WTC11 (cell line): ENCODE results near the gene CTNND2. TPM values are rescaled to one million over a fixed set of nuclear protein-coding genes. Genes with fewer than 3 reads are reported as not detected.

ENCODE experiments used
- ATAC-seq: fragments of 200-7000 bp; cut with Tn5 transposase; 2 replicates; pipeline ENCODE4 v1.10.0; 2021; ENCODE audit warnings: mild to moderate bottlenecking, moderate library complexity
- CTCF ChIA-PET: fragments of 300-600 bp; sonication (Branson Sonifier 250); formaldehyde crosslinking; loops from one replicate; lab custom pipeline; 2021; ENCODE audit warnings: antibody characterized with exemption; lab: Charles Lee
- POLR2A ChIA-PET: fragments of 350-600 bp; sonication (Branson Sonifier 250); formaldehyde crosslinking; loops from one replicate; lab custom pipeline; 2021; ENCODE audit warnings: antibody characterized with exemption; lab: Charles Lee
- DNase-seq: peaks from one replicate; pipeline ENCODE4 v3.0.0; 2021; ENCODE audit warnings: low spot score
- H3K27ac Mint-ChIP-seq: 2 replicates; pipeline ENCODE4 v1.8.0; 2021; ENCODE audit warnings: mixed read lengths
- H3K27me3 Mint-ChIP-seq: 2 replicates; pipeline ENCODE4 v1.8.0; 2021; ENCODE audit warnings: low read depth, mild to moderate bottlenecking, moderate library complexity, mixed read lengths
- H3K36me3 Mint-ChIP-seq: 2 replicates; pipeline ENCODE4 v1.8.0; 2021; ENCODE audit warnings: mixed read lengths
- H3K4me1 Mint-ChIP-seq: 2 replicates; pipeline ENCODE4 v1.8.0; 2022; ENCODE audit warnings: mixed read lengths
- H3K4me3 Mint-ChIP-seq: 2 replicates; pipeline ENCODE4 v1.8.0; 2021; ENCODE audit warnings: mild to moderate bottlenecking, moderate library complexity, mixed read lengths
- H3K9me3 Mint-ChIP-seq: 2 replicates; pipeline ENCODE4 v1.8.0; 2021; ENCODE audit warnings: mixed read lengths
- ARID4B ChIP-seq: sonication (generic); formaldehyde crosslinking; IDR thresholded peaks from 2 replicates; pipeline ENCODE4 v1.8.0; 2023; ENCODE audit warnings: missing genetic modification reagents, mild to moderate bottlenecking, borderline replicate concordance
- CREB1 ChIP-seq: sonication (generic); formaldehyde crosslinking; IDR thresholded peaks from 2 replicates; pipeline ENCODE4 v1.8.0; 2023; ENCODE audit warnings: mild to moderate bottlenecking, missing genetic modification reagents
- CREM ChIP-seq: sonication (generic); formaldehyde crosslinking; IDR thresholded peaks from 2 replicates; pipeline ENCODE4 v1.8.1; 2022; ENCODE audit warnings: mild to moderate bottlenecking, missing genetic modification reagents, moderate library complexity
- CTCF ChIP-seq: fragments of 200-600 bp; IDR thresholded peaks from 2 replicates; pipeline ENCODE4 v1.8.0; 2022; ENCODE audit warnings: antibody characterized with exemption
- ELF4 ChIP-seq: sonication (generic); formaldehyde crosslinking; IDR thresholded peaks from 2 replicates; pipeline ENCODE4 v1.8.1; 2022; ENCODE audit warnings: low read depth, mild to moderate bottlenecking, moderate library complexity, missing genetic modification reagents
- ERG ChIP-seq: fragments of 250-450 bp; sonication (Bioruptor Pico); IDR thresholded peaks from 2 replicates; pipeline ENCODE4 v1.8.0; 2021; ENCODE audit warnings: mild to moderate bottlenecking
- ESRRA ChIP-seq: sonication (generic); formaldehyde crosslinking; IDR thresholded peaks from 2 replicates; pipeline ENCODE4 v1.8.1; 2022; ENCODE audit warnings: mild to moderate bottlenecking, missing genetic modification reagents, borderline replicate concordance
- GRHL2 ChIP-seq: fragments of 250-450 bp; sonication (Bioruptor Pico); IDR thresholded peaks from 2 replicates; pipeline ENCODE4 v1.8.0; 2022; ENCODE audit warnings: mild to moderate bottlenecking, moderate library complexity; ENCODE audit not compliant: insufficient replicate concordance, severe bottlenecking
- GTF2I ChIP-seq: fragments of 250-450 bp; sonication (Bioruptor Pico); conservative IDR thresholded peaks from 2 replicates; pipeline ENCODE4 v1.4.0; 2021; ENCODE audit warnings: mild to moderate bottlenecking
- IRF1 ChIP-seq: sonication (generic); formaldehyde crosslinking; IDR thresholded peaks from 2 replicates; pipeline ENCODE4 v1.8.0; 2023; ENCODE audit warnings: missing genetic modification reagents
- JUN ChIP-seq: sonication (generic); formaldehyde crosslinking; IDR thresholded peaks from 2 replicates; pipeline ENCODE4 v1.8.0; 2023; ENCODE audit warnings: mild to moderate bottlenecking, missing genetic modification reagents
- MAX ChIP-seq: sonication (generic); formaldehyde crosslinking; IDR thresholded peaks from 2 replicates; pipeline ENCODE4 v1.8.0; 2022; ENCODE audit warnings: mild to moderate bottlenecking, missing genetic modification reagents
- PREB ChIP-seq: sonication (generic); formaldehyde crosslinking; IDR thresholded peaks from 2 replicates; pipeline ENCODE4 v1.8.1; 2022; ENCODE audit warnings: mild to moderate bottlenecking, missing genetic modification reagents, moderate library complexity, borderline replicate concordance
- PRRX2 ChIP-seq: fragments of 250-450 bp; sonication (Bioruptor Pico); IDR thresholded peaks from 2 replicates; pipeline ENCODE4 v1.8.0; 2021; ENCODE audit warnings: mild to moderate bottlenecking
- TCF7 ChIP-seq: sonication (generic); formaldehyde crosslinking; IDR thresholded peaks from 2 replicates; pipeline ENCODE4 v1.8.0; 2022; ENCODE audit warnings: mild to moderate bottlenecking, low read depth, missing genetic modification reagents, moderate library complexity
- TEAD1 ChIP-seq: sonication (generic); formaldehyde crosslinking; IDR thresholded peaks from 2 replicates; pipeline ENCODE4 v1.8.0; 2022; ENCODE audit warnings: mild to moderate bottlenecking, missing genetic modification reagents
- ZBTB21 ChIP-seq: sonication (generic); formaldehyde crosslinking; IDR thresholded peaks from 2 replicates; pipeline ENCODE4 v1.8.1; 2023; ENCODE audit warnings: mild to moderate bottlenecking, missing genetic modification reagents, borderline replicate concordance
- ZBTB43 ChIP-seq: sonication (generic); formaldehyde crosslinking; IDR thresholded peaks from 2 replicates; pipeline ENCODE4 v1.8.1; 2023; ENCODE audit warnings: mild to moderate bottlenecking, missing genetic modification reagents
- ZNF416 ChIP-seq: fragments of 250-450 bp; sonication (Bioruptor Pico); IDR thresholded peaks from 2 replicates; pipeline ENCODE4 v1.9.0; 2021; ENCODE audit warnings: mild to moderate bottlenecking, inconsistent platforms
- ZNF423 ChIP-seq: fragments of 250-450 bp; sonication (Bioruptor Pico); IDR thresholded peaks from 2 replicates; pipeline ENCODE4 v2.1.2; 2022; ENCODE audit warnings: mild to moderate bottlenecking, moderate library complexity
- ZNF532 ChIP-seq: fragments of 250-450 bp; sonication (Bioruptor Pico); IDR thresholded peaks from 2 replicates; pipeline ENCODE4 v1.9.0; 2021; ENCODE audit warnings: mild to moderate bottlenecking, borderline replicate concordance
- total RNA-seq: library from RNA; stranded (reverse); gene quantifications from 3 replicates; pipeline ENCODE4 v1.2.3, GENCODE V29; 2021

Gene CTNND2
- total RNA-seq, 1 experiment from 2014 or later, result 11.9 TPM

GRCh38 chr5:11869203-11869602, 35.0 kb downstream of the CTNND2 start (continued):
- TF ChIP-seq TCF7 (CRISPR knock-in tag), result no peak
- TF ChIP-seq ARID4B (CRISPR knock-in tag), result no peak
- no peak for TF ChIP-seq CREM (CRISPR knock-in tag)
- no peak for TF ChIP-seq ZNF416 (CRISPR knock-in tag)
- TF ChIP-seq JUN (CRISPR knock-in tag), result no peak

- CTCF ChIA-PET, result no interaction called here
- no peak for TF ChIP-seq ZBTB21 (CRISPR knock-in tag)
- no peak for TF ChIP-seq ERG (CRISPR knock-in tag)
- no peak for TF ChIP-seq GRHL2 (CRISPR knock-in tag)
- TF ChIP-seq ZNF423 (CRISPR knock-in tag), result no peak
- TF ChIP-seq ZBTB43 (CRISPR knock-in tag), result no peak
- TF ChIP-seq TEAD1 (CRISPR knock-in tag), result no peak
- TF ChIP-seq PRRX2 (CRISPR knock-in tag), result no peak
- TF ChIP-seq PREB (CRISPR knock-in tag), result no peak
- TF ChIP-seq IRF1 (CRISPR knock-in tag), result no peak
- TF ChIP-seq GTF2I (CRISPR knock-in tag), result no peak
- TF ChIP-seq ZNF532 (CRISPR knock-in tag), result no peak
- TF ChIP-seq ESRRA (CRISPR knock-in tag), result no peak
- no peak for TF ChIP-seq MAX
- TF ChIP-seq ELF4 (CRISPR knock-in tag), result no peak
- TF ChIP-seq CREB1 (CRISPR knock-in tag), result no peak
- no peak for TF ChIP-seq CTCF
- TF ChIP-seq, all 79 proteins: peak for 0
- Mint-ChIP-seq H3K4me3 (no peak overlapping the region), H3K9me3 (peaks cover 4% of the 10 kb centered on the region), H3K4me1 (no peaks in the 10 kb centered on the region), H3K36me3 (no peaks in the 10 kb centered on the region; the same call in 1 of the 2 replicates), H3K27me3 (no peaks in the 10 kb centered on the region), H3K27ac (no peak overlapping the region)
- POLR2A ChIA-PET, result no interaction called here
- no peak for ATAC-seq
- DNase-seq, result no peak
Observed at GRCh38 chr5:11863911-11864310, 40.3 kb downstream of the CTNND2 start.
